Eye (tissue), 1 donor: Measurements from ENCODE around the gene CASZ1.

ENCODE experiments used
- DNase-seq: peaks from one replicate; pipeline ENCODE4 v3.0.0-alpha.2; 2015

The CASZ1 gene

DNA sequence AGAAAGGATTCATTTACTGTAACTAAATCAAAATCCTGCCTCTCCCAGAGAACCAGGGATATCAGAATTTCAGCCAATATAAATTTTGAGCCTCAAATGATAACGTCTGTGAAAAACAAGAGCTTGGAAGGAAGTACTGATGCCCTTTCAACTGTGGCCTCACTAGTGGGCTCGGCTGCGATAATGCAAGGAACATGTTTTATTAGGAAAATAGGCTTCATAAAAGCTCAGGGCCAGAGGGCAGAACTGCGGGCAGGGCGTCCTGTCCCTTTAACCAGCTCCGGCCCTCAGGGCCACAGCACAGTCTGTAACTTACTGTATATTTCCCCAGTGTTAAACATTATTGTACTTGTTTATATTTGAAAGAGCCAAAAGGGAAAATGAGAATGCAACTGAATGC is 199.7 kb downstream of the CASZ1 start:
- no peak for DNase-seq

DNA sequence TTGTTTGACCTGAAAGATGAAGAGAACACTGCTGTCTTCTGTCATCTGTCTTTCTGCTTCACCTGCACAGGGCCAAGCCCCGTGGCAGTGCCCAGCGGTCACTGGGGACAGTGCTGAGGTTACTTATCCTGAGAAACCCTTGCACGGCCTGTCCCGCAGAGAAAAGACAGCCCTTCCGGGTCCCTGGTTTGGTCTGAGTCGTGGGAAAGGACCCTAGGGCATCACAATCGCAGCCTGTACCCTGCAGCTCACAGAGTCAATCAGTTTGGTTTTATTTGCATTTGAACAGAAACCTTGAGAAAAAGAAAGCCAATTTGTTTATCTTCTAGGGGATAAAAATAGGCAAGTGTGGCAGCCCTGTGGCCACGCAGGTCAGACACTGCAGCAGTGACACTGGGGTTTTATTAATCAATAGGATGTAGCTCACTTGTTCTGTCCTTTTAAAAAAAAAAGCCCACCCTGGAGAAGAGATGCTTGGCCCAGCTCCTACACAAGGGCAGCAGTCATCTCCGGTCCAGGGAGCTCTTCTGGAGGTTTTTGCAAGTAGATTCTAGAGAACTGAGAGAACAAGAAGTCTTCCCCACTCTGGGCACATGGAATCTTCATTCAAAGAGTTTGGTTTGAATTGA is 201.7 kb downstream of the CASZ1 start:
- no peak for DNase-seq

DNA sequence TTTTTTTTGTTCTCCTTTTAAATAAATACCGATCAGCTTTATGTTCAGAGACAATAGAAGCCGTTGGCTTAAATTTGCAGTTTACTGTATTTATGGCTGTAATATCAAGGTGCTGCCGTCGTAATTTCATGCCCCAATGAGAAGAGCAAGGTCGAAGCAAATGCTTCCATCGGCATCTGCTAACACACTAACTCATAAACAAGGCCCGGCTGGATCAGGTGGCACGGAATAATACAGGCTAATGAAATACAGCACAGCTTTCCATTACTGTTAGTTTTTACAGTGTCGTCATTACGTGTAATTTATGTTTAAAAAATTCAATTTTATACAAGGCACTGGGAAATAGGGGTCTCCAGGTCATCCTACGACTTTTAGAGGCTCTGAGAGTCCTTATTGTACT is 202.7 kb downstream of the CASZ1 start:
- no peak for DNase-seq

DNA sequence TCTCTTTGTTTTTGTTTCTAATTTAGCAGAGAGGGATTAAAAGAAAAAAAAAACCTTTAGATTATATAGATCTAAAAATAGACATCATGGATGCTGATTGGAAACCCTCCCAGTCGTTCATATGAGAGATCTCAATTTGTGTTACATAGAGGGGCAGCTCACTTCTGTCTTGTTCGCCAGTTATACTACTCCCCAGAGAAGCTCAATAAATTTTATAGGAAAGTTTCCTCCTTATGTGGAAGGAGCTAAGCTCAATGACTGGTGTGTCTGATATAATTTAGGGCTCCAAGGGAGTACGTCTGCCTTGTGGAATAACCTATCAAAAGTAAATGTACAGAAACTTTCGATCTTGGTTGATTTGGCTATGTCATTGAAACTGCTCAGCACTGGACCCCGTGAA is 204.1 kb downstream of the CASZ1 start:
- DNase-seq, result no peak

DNA sequence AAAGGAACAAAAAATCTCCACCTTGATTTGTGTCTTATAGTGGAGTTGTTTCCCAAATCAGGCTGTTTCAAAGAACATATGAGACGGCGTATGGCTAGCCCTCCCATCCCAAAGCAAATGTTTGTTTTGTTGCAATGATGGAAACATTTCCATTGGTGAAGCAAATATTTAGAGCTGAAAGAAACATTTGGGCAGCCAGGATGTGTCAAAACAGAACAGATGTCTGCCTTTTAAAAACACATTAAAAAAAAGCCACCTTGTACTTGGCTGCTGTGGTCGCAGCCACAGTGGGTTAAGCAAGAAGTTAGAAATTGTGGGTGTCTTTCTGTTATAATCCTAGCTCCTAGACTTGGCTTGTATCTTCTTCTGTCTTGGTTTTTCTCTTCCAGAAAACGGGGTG is 205.4 kb downstream of the CASZ1 start:
- no peak for DNase-seq

DNA sequence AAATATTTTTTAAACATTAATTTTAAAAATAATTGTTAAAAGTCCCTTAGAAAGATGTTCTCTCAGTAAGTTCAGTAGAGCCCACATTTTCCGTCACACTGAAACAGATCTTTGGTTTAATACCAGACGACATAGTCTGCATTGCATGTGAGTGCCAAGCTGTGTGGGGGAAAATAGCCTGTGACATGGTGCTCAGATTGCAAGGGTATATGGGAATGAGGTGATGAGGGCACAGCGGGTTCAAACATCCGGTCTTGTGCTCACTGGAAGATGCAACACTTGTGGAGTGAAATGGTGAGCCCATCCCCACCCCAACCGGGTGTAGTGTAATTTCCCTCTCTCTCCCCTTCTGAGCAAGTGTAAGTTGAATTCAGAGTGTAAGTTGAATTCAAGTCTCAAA is 207.4 kb downstream of the CASZ1 start:
- no peak for DNase-seq

DNA sequence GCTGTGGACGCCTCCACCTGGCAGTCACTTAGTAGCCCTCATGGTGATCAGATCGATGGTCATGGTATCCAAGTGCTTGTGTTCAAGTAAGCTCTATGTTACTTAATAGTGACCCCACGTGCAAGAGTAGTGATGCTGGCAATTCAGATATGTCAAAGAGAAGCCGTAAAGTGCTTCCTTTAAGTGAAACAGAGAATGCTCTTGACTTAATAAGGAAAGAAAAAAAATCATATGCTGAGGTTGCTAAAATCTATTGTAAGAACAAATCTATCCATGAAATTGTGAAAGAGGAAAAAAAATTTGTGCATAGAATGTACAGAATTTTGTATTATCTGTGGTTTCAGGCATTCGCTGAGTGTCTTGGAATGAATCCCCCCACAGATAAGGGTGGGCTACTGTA is 207.8 kb downstream of the CASZ1 start:
- DNase-seq, result no peak
